WTC11 (cell line): ENCODE data around the gene TMEM183A. TPM values are rescaled to one million over a fixed set of nuclear protein-coding genes. Genes with fewer than 3 reads are reported as not detected.

Experiments
- ATAC-seq: fragments of 200-7000 bp; cut with Tn5 transposase; 2 replicates; pipeline ENCODE4 v1.10.0; 2021; ENCODE audit warnings: mild to moderate bottlenecking, moderate library complexity
- CTCF ChIA-PET: fragments of 300-600 bp; sonication (Branson Sonifier 250); formaldehyde crosslinking; loops from one replicate; lab custom pipeline; 2021; ENCODE audit warnings: antibody characterized with exemption; lab: Charles Lee
- POLR2A ChIA-PET: fragments of 350-600 bp; sonication (Branson Sonifier 250); formaldehyde crosslinking; loops from one replicate; lab custom pipeline; 2021; ENCODE audit warnings: antibody characterized with exemption; lab: Charles Lee
- DNase-seq: peaks from one replicate; pipeline ENCODE4 v3.0.0; 2021; ENCODE audit warnings: low spot score
- H3K27ac Mint-ChIP-seq: 2 replicates; pipeline ENCODE4 v1.8.0; 2021; ENCODE audit warnings: mixed read lengths
- H3K27me3 Mint-ChIP-seq: 2 replicates; pipeline ENCODE4 v1.8.0; 2021; ENCODE audit warnings: low read depth, mild to moderate bottlenecking, moderate library complexity, mixed read lengths
- H3K36me3 Mint-ChIP-seq: 2 replicates; pipeline ENCODE4 v1.8.0; 2021; ENCODE audit warnings: mixed read lengths
- H3K4me1 Mint-ChIP-seq: 2 replicates; pipeline ENCODE4 v1.8.0; 2022; ENCODE audit warnings: mixed read lengths
- H3K4me3 Mint-ChIP-seq: 2 replicates; pipeline ENCODE4 v1.8.0; 2021; ENCODE audit warnings: mild to moderate bottlenecking, moderate library complexity, mixed read lengths
- H3K9me3 Mint-ChIP-seq: 2 replicates; pipeline ENCODE4 v1.8.0; 2021; ENCODE audit warnings: mixed read lengths
- ATF1 ChIP-seq: sonication (generic); formaldehyde crosslinking; IDR thresholded peaks from 2 replicates; pipeline ENCODE4 v1.8.1; 2023; ENCODE audit warnings: mild to moderate bottlenecking, moderate library complexity, missing genetic modification reagents
- NFATC4 ChIP-seq: fragments of 250-450 bp; sonication (Bioruptor Pico); IDR thresholded peaks from 2 replicates; pipeline ENCODE4 v1.9.0; 2021; ENCODE audit warnings: mild to moderate bottlenecking
- RELA ChIP-seq: sonication (generic); formaldehyde crosslinking; IDR thresholded peaks from 2 replicates; pipeline ENCODE4 v1.8.1; 2022; ENCODE audit warnings: missing genetic modification reagents, mild to moderate bottlenecking, borderline replicate concordance
- TEAD1 ChIP-seq: sonication (generic); formaldehyde crosslinking; IDR thresholded peaks from 2 replicates; pipeline ENCODE4 v1.8.0; 2022; ENCODE audit warnings: mild to moderate bottlenecking, missing genetic modification reagents
- ZNF396 ChIP-seq: fragments of 250-450 bp; sonication (Bioruptor Pico); IDR thresholded peaks from 2 replicates; pipeline ENCODE4 v1.8.0; 2021; ENCODE audit warnings: mild to moderate bottlenecking, moderate library complexity, borderline replicate concordance
- total RNA-seq: library from RNA; stranded (reverse); gene quantifications from 3 replicates; pipeline ENCODE4 v1.2.3, GENCODE V29; 2021
- TF ChIP-seq, protein P1 (sequence below): sonication (generic); formaldehyde crosslinking; IDR thresholded peaks from 2 replicates; pipeline ENCODE4 v1.8.1; 2023; ENCODE audit warnings: mild to moderate bottlenecking, missing genetic modification reagents, borderline replicate concordance
- TF ChIP-seq, protein P2 (sequence below): sonication (generic); formaldehyde crosslinking; IDR thresholded peaks from 2 replicates; pipeline ENCODE4 v1.8.0; 2023; ENCODE audit warnings: missing genetic modification reagents
- TF ChIP-seq, protein P3 (sequence below): sonication (generic); formaldehyde crosslinking; IDR thresholded peaks from 2 replicates; pipeline ENCODE4 v1.8.0; 2022; ENCODE audit warnings: mild to moderate bottlenecking, missing genetic modification reagents
- TF ChIP-seq, protein P4 (sequence below): sonication (generic); formaldehyde crosslinking; IDR thresholded peaks from 2 replicates; pipeline ENCODE4 v1.8.1; 2022; ENCODE audit warnings: mild to moderate bottlenecking, missing genetic modification reagents, moderate library complexity, borderline replicate concordance
- TF ChIP-seq, protein P5 (sequence below): sonication (generic); formaldehyde crosslinking; conservative IDR thresholded peaks from 2 replicates; pipeline ENCODE4 v1.8.1; 2023; ENCODE audit warnings: mild to moderate bottlenecking, low read depth, missing genetic modification reagents, moderate library complexity

Gene TMEM183A
- total RNA-seq, 1 experiment from 2014 or later = 108 TPM

DNA sequence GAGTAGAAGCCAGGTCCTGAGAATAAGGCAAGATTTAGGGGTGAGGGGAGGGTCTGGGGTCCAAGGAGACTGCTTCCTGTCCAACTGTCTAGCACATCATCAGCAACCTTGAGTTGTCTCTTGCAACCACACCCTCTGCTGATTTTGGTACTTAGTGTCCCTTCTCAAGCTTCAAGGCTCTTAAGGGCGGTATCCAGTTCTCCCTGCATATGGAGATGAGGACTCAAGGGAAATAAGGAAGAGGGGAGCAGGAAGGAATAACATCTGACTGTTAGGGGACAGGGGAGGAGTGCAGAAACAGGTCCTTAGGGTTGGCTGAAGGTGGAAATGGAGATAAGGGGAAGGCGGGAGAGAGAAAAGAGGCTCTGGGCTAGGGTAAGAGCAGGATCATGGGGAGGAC lies 66.3 kb downstream of the TMEM183A start:
- no peak overlapping the region for H3K27ac Mint-ChIP-seq
- H3K36me3 Mint-ChIP-seq = peaks cover 19% of the 10 kb centered on the region
- ChIA-PET CTCF (interaction anchor here (1.0 to 14.4 kb wide), 4 partner anchors 11 to 44 kb away, joined by 3 to 121 read pairs (median 12); partner anchors contain the start of gene MYOG), POLR2A (no interaction called here)
- TF ChIP-seq ATF1 = no peak
- TF ChIP-seq, protein P1, sequence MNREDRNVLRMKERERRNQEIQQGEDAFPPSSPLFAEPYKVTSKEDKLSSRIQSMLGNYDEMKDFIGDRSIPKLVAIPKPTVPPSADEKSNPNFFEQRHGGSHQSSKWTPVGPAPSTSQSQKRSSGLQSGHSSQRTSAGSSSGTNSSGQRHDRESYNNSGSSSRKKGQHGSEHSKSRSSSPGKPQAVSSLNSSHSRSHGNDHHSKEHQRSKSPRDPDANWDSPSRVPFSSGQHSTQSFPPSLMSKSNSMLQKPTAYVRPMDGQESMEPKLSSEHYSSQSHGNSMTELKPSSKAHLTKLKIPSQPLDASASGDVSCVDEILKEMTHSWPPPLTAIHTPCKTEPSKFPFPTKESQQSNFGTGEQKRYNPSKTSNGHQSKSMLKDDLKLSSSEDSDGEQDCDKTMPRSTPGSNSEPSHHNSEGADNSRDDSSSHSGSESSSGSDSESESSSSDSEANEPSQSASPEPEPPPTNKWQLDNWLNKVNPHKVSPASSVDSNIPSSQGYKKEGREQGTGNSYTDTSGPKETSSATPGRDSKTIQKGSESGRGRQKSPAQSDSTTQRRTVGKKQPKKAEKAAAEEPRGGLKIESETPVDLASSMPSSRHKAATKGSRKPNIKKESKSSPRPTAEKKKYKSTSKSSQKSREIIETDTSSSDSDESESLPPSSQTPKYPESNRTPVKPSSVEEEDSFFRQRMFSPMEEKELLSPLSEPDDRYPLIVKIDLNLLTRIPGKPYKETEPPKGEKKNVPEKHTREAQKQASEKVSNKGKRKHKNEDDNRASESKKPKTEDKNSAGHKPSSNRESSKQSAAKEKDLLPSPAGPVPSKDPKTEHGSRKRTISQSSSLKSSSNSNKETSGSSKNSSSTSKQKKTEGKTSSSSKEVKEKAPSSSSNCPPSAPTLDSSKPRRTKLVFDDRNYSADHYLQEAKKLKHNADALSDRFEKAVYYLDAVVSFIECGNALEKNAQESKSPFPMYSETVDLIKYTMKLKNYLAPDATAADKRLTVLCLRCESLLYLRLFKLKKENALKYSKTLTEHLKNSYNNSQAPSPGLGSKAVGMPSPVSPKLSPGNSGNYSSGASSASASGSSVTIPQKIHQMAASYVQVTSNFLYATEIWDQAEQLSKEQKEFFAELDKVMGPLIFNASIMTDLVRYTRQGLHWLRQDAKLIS (CRISPR knock-in tag) = no peak
- TF ChIP-seq, protein P2, sequence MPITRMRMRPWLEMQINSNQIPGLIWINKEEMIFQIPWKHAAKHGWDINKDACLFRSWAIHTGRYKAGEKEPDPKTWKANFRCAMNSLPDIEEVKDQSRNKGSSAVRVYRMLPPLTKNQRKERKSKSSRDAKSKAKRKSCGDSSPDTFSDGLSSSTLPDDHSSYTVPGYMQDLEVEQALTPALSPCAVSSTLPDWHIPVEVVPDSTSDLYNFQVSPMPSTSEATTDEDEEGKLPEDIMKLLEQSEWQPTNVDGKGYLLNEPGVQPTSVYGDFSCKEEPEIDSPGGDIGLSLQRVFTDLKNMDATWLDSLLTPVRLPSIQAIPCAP (CRISPR knock-in tag) = no peak
- TF ChIP-seq, protein P3, sequence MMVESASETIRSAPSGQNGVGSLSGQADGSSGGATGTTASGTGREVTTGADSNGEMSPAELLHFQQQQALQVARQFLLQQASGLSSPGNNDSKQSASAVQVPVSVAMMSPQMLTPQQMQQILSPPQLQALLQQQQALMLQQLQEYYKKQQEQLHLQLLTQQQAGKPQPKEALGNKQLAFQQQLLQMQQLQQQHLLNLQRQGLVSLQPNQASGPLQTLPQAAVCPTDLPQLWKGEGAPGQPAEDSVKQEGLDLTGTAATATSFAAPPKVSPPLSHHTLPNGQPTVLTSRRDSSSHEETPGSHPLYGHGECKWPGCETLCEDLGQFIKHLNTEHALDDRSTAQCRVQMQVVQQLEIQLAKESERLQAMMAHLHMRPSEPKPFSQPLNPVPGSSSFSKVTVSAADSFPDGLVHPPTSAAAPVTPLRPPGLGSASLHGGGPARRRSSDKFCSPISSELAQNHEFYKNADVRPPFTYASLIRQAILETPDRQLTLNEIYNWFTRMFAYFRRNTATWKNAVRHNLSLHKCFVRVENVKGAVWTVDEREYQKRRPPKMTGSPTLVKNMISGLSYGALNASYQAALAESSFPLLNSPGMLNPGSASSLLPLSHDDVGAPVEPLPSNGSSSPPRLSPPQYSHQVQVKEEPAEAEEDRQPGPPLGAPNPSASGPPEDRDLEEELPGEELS = no peak
- no peak for TF ChIP-seq ZNF396 (CRISPR knock-in tag)
- TF ChIP-seq, protein P4, sequence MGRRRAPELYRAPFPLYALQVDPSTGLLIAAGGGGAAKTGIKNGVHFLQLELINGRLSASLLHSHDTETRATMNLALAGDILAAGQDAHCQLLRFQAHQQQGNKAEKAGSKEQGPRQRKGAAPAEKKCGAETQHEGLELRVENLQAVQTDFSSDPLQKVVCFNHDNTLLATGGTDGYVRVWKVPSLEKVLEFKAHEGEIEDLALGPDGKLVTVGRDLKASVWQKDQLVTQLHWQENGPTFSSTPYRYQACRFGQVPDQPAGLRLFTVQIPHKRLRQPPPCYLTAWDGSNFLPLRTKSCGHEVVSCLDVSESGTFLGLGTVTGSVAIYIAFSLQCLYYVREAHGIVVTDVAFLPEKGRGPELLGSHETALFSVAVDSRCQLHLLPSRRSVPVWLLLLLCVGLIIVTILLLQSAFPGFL (CRISPR knock-in tag) = no peak
- TF ChIP-seq NFATC4 (CRISPR knock-in tag) = no peak
- TF ChIP-seq, protein P5, sequence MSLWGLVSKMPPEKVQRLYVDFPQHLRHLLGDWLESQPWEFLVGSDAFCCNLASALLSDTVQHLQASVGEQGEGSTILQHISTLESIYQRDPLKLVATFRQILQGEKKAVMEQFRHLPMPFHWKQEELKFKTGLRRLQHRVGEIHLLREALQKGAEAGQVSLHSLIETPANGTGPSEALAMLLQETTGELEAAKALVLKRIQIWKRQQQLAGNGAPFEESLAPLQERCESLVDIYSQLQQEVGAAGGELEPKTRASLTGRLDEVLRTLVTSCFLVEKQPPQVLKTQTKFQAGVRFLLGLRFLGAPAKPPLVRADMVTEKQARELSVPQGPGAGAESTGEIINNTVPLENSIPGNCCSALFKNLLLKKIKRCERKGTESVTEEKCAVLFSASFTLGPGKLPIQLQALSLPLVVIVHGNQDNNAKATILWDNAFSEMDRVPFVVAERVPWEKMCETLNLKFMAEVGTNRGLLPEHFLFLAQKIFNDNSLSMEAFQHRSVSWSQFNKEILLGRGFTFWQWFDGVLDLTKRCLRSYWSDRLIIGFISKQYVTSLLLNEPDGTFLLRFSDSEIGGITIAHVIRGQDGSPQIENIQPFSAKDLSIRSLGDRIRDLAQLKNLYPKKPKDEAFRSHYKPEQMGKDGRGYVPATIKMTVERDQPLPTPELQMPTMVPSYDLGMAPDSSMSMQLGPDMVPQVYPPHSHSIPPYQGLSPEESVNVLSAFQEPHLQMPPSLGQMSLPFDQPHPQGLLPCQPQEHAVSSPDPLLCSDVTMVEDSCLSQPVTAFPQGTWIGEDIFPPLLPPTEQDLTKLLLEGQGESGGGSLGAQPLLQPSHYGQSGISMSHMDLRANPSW (CRISPR knock-in tag) = no peak
- no peak for TF ChIP-seq TEAD1
- TF ChIP-seq RELA (CRISPR knock-in tag) = no peak
- peaks cover 3% of the 10 kb centered on the region; the same call in 1 of the 2 replicates for H3K4me1 Mint-ChIP-seq
- H3K4me3 Mint-ChIP-seq = no peak overlapping the region
- no peak for ATAC-seq
- no peak for DNase-seq
- H3K27me3 Mint-ChIP-seq = peaks cover 19% of the 10 kb centered on the region
- no peaks in the 10 kb centered on the region for H3K9me3 Mint-ChIP-seq

Other genes starting within 250 kb of the TMEM183A start
- 222 to 226 TPM (median 225 TPM) in 3 replicates for gene KDM5B, start 199.0 kb upstream of the TMEM183A start, total RNA-seq
- 11.2 to 13.2 TPM (median 11.7 TPM) in 3 replicates for gene PCAT6, start 196.4 kb upstream of the TMEM183A start, total RNA-seq
- gene RABIF, start 118.2 kb upstream of the TMEM183A start, total RNA-seq = 5.4 to 6.6 TPM (median 5.6 TPM) in 3 replicates
- gene KLHL12, start 80.1 kb upstream of the TMEM183A start, total RNA-seq = 29.6 to 35.5 TPM (median 34.6 TPM) in 3 replicates
- 68.7 to 73.2 TPM (median 72.6 TPM) in 3 replicates for gene ADIPOR1, start 49.1 kb upstream of the TMEM183A start, total RNA-seq
- 15.6 to 18.4 TPM (median 17.6 TPM) in 3 replicates for gene CYB5R1, start 40.1 kb upstream of the TMEM183A start, total RNA-seq
- gene PPFIA4, start 19.1 kb downstream of the TMEM183A start, total RNA-seq = 21.1 to 24.9 TPM (median 22.7 TPM) in 3 replicates
- gene MYOG, start 78.6 kb downstream of the TMEM183A start, total RNA-seq = not detected in 3 replicates
- gene ADORA1, start 120.4 kb downstream of the TMEM183A start, total RNA-seq = 1.8 to 2.7 TPM (median 2.6 TPM) in 3 replicates
- gene MYBPH, start 168.5 kb downstream of the TMEM183A start, total RNA-seq = not detected in 3 replicates
- 0.24 to 0.41 TPM (median 0.27 TPM) in 3 replicates for gene CHI3L1, start 179.3 kb downstream of the TMEM183A start, total RNA-seq
- gene CHIT1, start 222.3 kb downstream of the TMEM183A start, total RNA-seq = 0.15 to 0.39 TPM (median 0.21 TPM) in 3 replicates